HL-60/S4 treated with phorbol 12-myristate 13-acetate at 8.2 ng/mL for 4 days and 3 days (cell line): Measurements from ENCODE around the gene FAM186B.
"Not testable (repeated sequence)": the region's sequence is repeated elsewhere in the genome, so short reads cannot be mapped to it uniquely, and the experiment has no call there.

Experiments used
- in situ Hi-C: fragments of 300-500 bp; cut with MboI; formaldehyde crosslinking; loops from 2 replicates; pipeline ENCODE4 v1.15.0; 2022; ENCODE audit warnings: low sequenced_read_pairs

The FAM186B gene

DNA sequence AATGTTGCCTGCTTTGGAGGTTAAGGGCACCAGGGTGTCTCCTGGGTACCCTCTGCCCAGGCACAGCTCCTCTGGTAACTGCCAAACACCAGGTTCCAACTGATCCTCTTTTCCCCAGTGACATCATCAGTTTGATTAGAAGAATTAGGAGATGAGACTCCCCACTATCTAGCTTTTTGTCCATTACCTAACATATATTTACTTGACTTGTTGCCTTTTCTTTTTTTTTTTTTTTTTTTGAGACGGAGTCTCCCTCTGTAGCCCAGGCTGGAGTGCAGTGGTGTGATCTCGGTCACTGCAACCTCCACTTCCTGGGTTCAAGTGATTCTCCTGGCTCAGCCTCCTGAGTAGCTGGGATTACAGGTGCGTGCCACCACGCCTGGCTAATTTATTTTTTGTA lies at the start of gene FAM186B:
TSS of gene FAM186B (minus strand) at position 101 of the 400 bp plus-strand sequence. CDS start 162 bp downstream, outside the sequence.
- in situ Hi-C loops: not testable (repeated sequence)

DNA sequence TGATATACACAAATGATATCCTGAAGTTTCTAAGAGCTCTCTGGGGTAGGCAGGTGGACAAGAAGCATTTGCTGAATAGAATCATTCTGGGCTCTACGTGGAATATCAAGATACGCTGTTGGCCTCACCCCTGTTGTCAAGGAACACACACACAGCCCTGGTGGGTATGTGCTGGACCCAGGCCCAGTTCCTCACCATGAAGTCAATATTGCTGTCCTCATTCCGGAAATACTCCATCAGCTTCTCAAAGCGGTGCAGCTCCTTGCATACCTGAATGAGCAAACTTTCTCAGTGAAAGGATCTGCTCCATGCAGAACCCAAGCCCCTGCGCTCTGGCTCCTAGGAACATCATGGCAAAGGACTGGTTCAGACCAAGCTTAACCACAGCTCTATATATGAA lies 49.3 kb upstream of the FAM186B start:
- in situ Hi-C loops: no loop called here

DNA sequence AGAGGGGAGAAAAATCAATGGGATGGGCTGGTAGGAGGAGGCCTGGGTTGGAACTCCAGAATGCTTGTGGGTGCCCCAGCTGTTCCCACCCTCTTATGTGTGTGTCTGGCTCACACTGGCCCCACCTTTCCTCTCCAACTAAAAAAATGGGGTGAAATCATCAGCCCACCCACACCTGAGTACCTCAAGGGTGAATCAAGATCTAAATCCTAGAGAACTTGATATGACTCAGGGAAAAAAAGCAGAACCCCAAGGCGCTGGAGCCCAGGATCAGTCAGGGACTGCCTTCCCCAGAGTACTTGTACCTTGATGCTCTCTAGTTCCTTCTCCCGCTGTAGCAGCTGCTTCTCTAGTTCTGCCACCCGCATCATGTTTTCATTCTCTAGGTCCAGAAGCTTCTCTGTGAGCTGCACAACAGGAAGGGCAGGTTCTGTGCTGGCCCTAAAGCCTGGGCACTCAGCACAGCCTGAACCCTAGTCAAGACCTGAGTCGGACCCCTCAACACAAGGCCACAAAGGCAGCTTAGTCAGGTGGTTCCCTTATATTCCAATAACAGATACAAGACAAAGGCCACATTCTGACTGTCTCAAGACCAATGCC lies 47.6 kb upstream of the FAM186B start:
- in situ Hi-C loops: no loop called here

DNA sequence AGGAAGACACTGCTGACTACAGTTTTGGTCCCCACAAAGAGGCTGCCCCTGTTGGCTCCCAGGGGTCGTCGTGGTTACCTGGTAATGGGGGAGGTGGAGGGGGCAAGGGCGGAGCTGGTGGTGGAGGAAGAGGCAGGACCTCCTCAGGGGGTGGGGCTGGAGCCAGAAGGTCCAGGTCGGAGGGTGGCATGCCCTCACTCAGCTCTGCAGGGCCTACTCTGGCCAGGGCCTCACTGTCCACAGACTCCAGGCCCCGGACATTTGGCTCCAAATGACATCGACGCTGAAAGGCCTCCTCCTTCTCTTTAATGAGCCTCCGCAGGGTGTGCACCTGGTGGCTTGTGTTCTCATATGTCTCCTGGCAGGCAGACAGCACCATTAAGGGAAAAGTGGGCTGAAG lies 46.4 kb upstream of the FAM186B start:
- in situ Hi-C loops: no loop called here

GRCh38 chr12:49649892-49650291 lies 44.5 kb upstream of the FAM186B start:
- in situ Hi-C loops: no loop called here

DNA sequence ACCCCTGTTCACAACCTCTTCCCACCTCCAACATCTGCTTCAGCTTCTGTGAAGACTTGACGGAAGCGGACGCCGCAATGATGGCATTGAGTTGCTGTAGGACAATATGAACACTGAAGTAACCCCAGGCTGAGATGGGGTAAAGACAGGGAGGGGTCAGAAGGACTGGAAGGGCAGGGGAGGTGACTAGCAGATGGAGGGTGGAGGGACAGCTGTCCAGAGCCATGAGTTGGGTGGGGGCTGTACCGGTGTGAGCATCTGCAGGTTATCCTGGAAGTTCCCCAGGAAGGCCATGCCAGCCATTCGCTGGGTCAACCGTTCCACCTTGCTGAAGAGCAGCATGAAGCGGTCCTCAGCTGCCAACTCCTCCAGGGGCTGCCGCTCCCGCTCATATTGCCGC lies 44.0 kb upstream of the FAM186B start:
- in situ Hi-C loops: no loop called here

- in situ Hi-C loops: no loop called here
Measured at GRCh38 chr12:49648712-49649003, 43.2 kb upstream of the FAM186B start.

DNA sequence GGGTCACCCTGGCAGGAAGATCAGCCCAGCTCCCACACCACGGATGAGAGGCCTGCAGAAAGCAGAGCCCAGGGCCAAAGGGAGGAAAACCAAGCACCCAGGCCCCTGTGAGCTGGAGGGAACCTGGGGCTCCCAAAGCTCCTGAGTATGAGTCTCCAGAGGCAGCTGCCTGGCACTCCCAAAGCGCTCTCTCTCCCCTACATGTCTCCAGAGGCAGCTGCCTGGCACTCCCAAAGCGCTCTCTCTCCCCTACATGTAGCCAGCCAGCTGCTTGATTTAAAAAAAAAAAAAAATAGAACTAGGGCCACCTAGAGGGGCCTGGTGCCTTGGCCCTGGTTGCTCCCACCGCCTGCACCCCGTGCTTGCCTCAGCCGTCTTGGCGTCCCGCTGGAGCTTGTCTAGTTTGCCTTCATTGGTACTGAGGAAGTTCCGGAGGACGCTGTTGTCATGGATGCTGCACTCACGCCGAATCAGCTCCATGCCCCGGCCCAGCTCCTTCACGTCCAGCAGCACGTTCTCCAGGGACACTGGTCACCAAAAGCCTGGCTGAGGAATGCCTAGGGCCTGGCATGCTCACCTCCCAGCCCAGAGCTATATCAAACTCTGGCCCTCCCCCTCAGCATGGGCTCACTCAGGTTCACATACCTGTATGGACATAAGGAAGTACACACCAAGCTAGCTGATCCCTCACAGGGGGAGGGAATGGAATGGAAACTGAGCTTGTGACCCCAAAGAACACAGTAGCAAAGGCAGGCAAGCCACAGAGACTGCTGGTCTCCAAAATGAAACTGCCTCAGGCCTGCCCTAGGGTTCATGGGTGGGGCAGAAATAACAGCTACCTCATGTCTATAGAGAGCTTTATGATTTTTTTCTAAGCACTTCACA lies 42.6 kb upstream of the FAM186B start:
- in situ Hi-C loops: no loop called here

DNA sequence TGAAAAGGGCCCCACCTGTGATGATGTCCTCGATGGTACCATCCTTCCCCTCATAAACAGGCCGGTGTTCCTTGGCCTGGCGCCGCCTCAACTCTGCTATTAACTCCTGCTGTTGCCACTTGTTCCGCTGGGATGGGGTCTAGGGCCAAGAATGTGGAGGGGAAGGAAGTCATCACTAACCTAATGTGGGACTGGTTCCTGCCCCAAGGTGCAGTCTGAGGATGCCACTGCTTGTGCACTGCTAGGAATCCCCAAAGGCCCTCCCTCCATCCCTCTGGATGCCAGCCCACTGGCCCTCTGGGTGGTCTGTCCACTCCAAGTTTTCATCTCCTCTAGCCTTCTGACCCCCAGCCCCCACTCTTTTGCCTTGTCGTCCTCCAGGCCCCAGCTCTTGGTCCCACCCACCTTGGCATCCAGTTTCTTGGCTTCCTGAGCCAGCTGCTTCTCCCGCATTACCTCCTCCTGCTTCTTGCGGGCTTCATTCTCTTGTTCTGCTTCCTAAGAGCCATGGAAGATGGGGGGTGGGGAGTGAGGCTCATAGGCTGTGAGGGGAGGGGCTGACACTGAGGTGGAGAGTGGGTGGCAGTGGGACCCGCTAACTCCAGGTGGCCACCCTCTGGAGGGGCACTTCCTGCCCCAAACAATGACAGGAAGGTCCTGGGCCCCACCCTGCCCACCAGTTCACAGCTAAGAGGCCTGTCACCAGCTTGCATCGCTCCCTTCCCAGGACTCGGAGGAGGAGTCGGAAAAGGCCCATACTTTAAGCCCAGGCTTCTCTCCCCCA lies 41.6 kb upstream of the FAM186B start:
- in situ Hi-C loops: no loop called here

GRCh38 chr12:49646331-49646830 lies 40.9 kb upstream of the FAM186B start:
- in situ Hi-C loops: no loop called here

GRCh38 chr12:49645146-49646039 lies 40.0 kb upstream of the FAM186B start:
- in situ Hi-C loops: no loop called here

- in situ Hi-C loops: loop anchor here (5.0 kb wide), 1 partner anchor 63 kb away; the partner anchor contains the start of gene FMNL3
Measured at GRCh38 chr12:49644620-49644994, 39.2 kb upstream of the FAM186B start.

- in situ Hi-C loops: loop anchor here (5.0 kb wide), 1 partner anchor 63 kb away; the partner anchor contains the start of gene FMNL3
Measured at GRCh38 chr12:49643961-49644619, 38.7 kb upstream of the FAM186B start.

DNA sequence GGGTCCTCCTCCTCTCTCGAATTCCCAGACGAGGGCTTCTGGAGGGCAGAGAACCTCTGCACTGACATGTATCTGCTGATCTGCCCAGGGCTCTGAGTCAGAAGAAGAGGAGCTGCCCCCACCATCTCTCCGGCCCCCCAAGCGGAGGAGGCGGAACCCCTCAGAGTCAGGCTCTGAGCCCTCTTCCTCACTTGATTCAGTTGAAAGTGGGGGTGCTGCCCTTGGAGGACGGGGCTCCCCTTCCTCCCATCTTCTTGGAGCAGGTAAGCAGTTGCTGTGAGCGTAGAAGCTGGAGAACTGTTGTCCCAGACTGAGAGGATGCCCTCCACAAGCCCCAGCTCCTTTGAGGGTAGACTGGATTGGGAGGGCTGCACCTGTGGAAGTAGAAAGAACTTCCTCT lies 37.7 kb upstream of the FAM186B start:
- in situ Hi-C loops: loop anchor here (5.0 kb wide), 1 partner anchor 64 kb away; the partner anchor contains the start of gene FMNL3

- in situ Hi-C loops: loop anchor here (5.0 kb wide), 1 partner anchor 65 kb away; the partner anchor contains the start of gene FMNL3
Measured at GRCh38 chr12:49642370-49642802, 36.9 kb upstream of the FAM186B start.

DNA sequence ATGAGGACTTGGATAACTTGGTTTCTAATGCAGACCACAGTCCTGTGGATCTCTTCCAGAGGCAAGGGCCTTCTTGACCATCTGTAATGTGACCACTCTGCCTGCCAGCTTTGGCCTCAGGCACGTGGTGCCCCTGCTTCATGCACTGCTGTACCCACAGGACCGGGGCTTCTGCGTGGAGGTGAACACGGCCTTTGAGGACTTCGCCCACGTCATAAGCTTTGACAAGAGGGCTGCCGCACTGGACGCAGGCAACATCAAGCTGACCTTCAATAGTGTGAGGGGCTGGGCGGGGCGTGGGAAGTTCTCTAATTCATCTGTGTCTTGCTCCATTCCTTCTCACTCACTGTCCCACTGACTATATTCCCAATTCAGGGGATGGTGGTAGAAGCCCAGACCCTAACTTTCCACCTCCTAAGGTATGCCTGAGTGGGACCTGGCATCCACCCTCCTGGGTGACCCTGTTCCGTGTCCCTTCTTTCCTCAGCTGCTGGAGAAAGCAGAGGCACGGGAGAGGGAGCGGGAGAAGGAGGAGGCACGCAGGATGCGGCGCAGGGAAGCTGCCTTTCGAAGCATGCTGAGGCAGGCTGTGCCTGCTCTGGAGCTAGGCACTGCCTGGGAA lies 36.4 kb upstream of the FAM186B start:
- in situ Hi-C loops: loop anchor here (5.0 kb wide), 1 partner anchor 65 kb away; the partner anchor contains the start of gene FMNL3

- in situ Hi-C loops: no loop called here
Measured at GRCh38 chr12:49636979-49637755, 31.7 kb upstream of the FAM186B start.

- in situ Hi-C loops: no loop called here
Measured at GRCh38 chr12:49636574-49636973, 31.1 kb upstream of the FAM186B start.
